ENCODE results near the gene SNTG2. TPM values are rescaled to one million over a fixed set of nuclear protein-coding genes. Genes with fewer than 3 reads are reported as not detected.

The SNTG2 gene
- total RNA-seq, 2 donors from 2014 or later, result 2.0 to 5.0 TPM

- intact Hi-C loops (cut with DNase I), result no loop called here
- TF ChIP-seq POLR2A (IDR thresholded peaks at IDR 0.05), result no peak
- no peak for TF ChIP-seq POLR2AphosphoS5 (IDR thresholded peaks at IDR 0.05)
- no peak for TF ChIP-seq CTCF (IDR thresholded peaks at IDR 0.05)
- H3K27ac ChIP-seq, result no peak overlapping the region
- H3K27me3 ChIP-seq (replicated peaks; ENCODE audit: insufficient read depth), result no peaks in the 10 kb centered on the region
- H3K36me3 ChIP-seq, result no peaks in the 10 kb centered on the region
- no peak for DNase-seq (ENCODE audit: low spot score)
- H3K9me3 ChIP-seq, result no peaks in the 10 kb centered on the region
- H3K4me1 ChIP-seq (replicated peaks), result no peaks in the 10 kb centered on the region
- WGBS, result 94% methylated on average over 17 of the region's 17 CpGs
- no peak overlapping the region for H3K4me3 ChIP-seq
These were observed 71.5 kb downstream of the SNTG2 start for GRCh38 chr2:1022178-1022577.

GRCh38 chr2:1024981-1025380 lies 74.3 kb downstream of the SNTG2 start:
- 61% methylated on average over 4 of the region's 4 CpGs for WGBS
- Histone ChIP-seq H3K27ac (no peak overlapping the region), H3K36me3 (no peaks in the 10 kb centered on the region), H3K4me1 (replicated peaks) (no peaks in the 10 kb centered on the region), H3K27me3 (replicated peaks; ENCODE audit: insufficient read depth) (no peaks in the 10 kb centered on the region), H3K9me3 (no peaks in the 10 kb centered on the region), H3K4me3 (no peak overlapping the region)
- no peak for DNase-seq (ENCODE audit: low spot score)
- TF ChIP-seq POLR2AphosphoS5 (IDR thresholded peaks at IDR 0.05) (no peak), CTCF (IDR thresholded peaks at IDR 0.05) (no peak), POLR2A (IDR thresholded peaks at IDR 0.05) (no peak)
- intact Hi-C loops (cut with DNase I), result no loop called here

- Histone ChIP-seq H3K9me3 (no peaks in the 10 kb centered on the region), H3K27me3 (replicated peaks; ENCODE audit: insufficient read depth) (no peaks in the 10 kb centered on the region), H3K27ac (no peak overlapping the region), H3K4me1 (replicated peaks) (no peaks in the 10 kb centered on the region), H3K4me3 (no peak overlapping the region), H3K36me3 (no peaks in the 10 kb centered on the region)
- intact Hi-C loops (cut with DNase I), result no loop called here
- TF ChIP-seq POLR2AphosphoS5 (IDR thresholded peaks at IDR 0.05), result no peak
- TF ChIP-seq POLR2A (IDR thresholded peaks at IDR 0.05), result no peak
- TF ChIP-seq CTCF (IDR thresholded peaks at IDR 0.05), result no peak
- DNase-seq (ENCODE audit: low spot score), result no peak
- 31% methylated on average over 4 of the region's 4 CpGs for WGBS
These were observed 75.5 kb downstream of the SNTG2 start for GRCh38 chr2:1026141-1026540.

GRCh38 chr2:1028831-1029230 lies 78.2 kb downstream of the SNTG2 start:
- Histone ChIP-seq H3K9me3 (no peaks in the 10 kb centered on the region), H3K4me3 (no peak overlapping the region), H3K27ac (no peak overlapping the region), H3K4me1 (replicated peaks) (no peaks in the 10 kb centered on the region), H3K36me3 (no peaks in the 10 kb centered on the region), H3K27me3 (replicated peaks; ENCODE audit: insufficient read depth) (no peaks in the 10 kb centered on the region)
- TF ChIP-seq POLR2A (IDR thresholded peaks at IDR 0.05), result no peak
- no peak for TF ChIP-seq CTCF (IDR thresholded peaks at IDR 0.05)
- TF ChIP-seq POLR2AphosphoS5 (IDR thresholded peaks at IDR 0.05), result no peak
- intact Hi-C loops (cut with DNase I), result no loop called here
- 86% methylated on average over 8 of the region's 8 CpGs for WGBS
- no peak for DNase-seq (ENCODE audit: low spot score)

- no peak for DNase-seq (ENCODE audit: low spot score)
- Histone ChIP-seq H3K9me3 (no peaks in the 10 kb centered on the region), H3K4me1 (replicated peaks) (no peaks in the 10 kb centered on the region), H3K27ac (no peak overlapping the region), H3K36me3 (no peaks in the 10 kb centered on the region), H3K27me3 (replicated peaks; ENCODE audit: insufficient read depth) (no peaks in the 10 kb centered on the region), H3K4me3 (no peak overlapping the region)
- TF ChIP-seq POLR2AphosphoS5 (IDR thresholded peaks at IDR 0.05) (no peak), CTCF (IDR thresholded peaks at IDR 0.05) (no peak), POLR2A (IDR thresholded peaks at IDR 0.05) (no peak)
- intact Hi-C loops (cut with DNase I), result no loop called here
- WGBS, result 89% methylated on average over 13 of the region's 13 CpGs
These were observed 81.4 kb downstream of the SNTG2 start for GRCh38 chr2:1032030-1032429.

Measured in prostate gland (tissue), 2 donors.